Trophoblast cell (in vitro differentiated cells and primary cell): Measurements from ENCODE around the gene ITM2B.

Experiments
- DNase-seq, 2 donors: peaks; one replicate each; pipeline ENCODE4 v3.0.0-alpha.2; 2016
- H2AFZ ChIP-seq: 2 replicates; pipeline ENCODE4 v1.6.1; 2013; ENCODE audit warnings: low read length, moderate library complexity, mild to moderate bottlenecking; ENCODE audit not compliant: insufficient read depth, poor library complexity
- H2AK5ac ChIP-seq: 2 replicates; pipeline ENCODE4 v1.6.1; 2013; ENCODE audit warnings: mild to moderate bottlenecking, low read length
- H2BK120ac ChIP-seq: 2 replicates; pipeline ENCODE4 v1.6.1; 2013; ENCODE audit warnings: low read length, mild to moderate bottlenecking, moderate library complexity; ENCODE audit not compliant: insufficient read depth, poor library complexity
- H2BK12ac ChIP-seq: 2 replicates; pipeline ENCODE4 v1.6.1; 2013; ENCODE audit warnings: mild to moderate bottlenecking, low read length, moderate library complexity
- H2BK5ac ChIP-seq: 2 replicates; pipeline ENCODE4 v1.6.1; 2013; ENCODE audit warnings: low read length, low read depth, moderate library complexity, mild to moderate bottlenecking; ENCODE audit not compliant: poor library complexity
- H3K14ac ChIP-seq: 2 replicates; pipeline ENCODE4 v1.6.1; 2013; ENCODE audit warnings: mild to moderate bottlenecking, low read length
- H3K18ac ChIP-seq: 2 replicates; pipeline ENCODE4 v1.6.1; 2013; ENCODE audit warnings: mild to moderate bottlenecking, low read length
- H3K23ac ChIP-seq: 2 replicates; pipeline ENCODE4 v1.6.1; 2013; ENCODE audit warnings: low read length
- H3K27ac ChIP-seq: 2 replicates; pipeline ENCODE4 v1.5.1; 2013; ENCODE audit warnings: low read depth, mild to moderate bottlenecking, inconsistent platforms, low read length, moderate library complexity
- H3K27me3 ChIP-seq: 2 replicates; pipeline ENCODE4 v1.6.1; 2013; ENCODE audit warnings: inconsistent platforms, mild to moderate bottlenecking, low read length, moderate library complexity; ENCODE audit not compliant: insufficient read depth
- H3K36me3 ChIP-seq, 2 experiments: 1 replicate in 1 of 2; 2 replicates in 1 of 2; pipeline ENCODE4 v1.6.1; 2013; ENCODE audit warnings: low read length in 2 of 2, mild to moderate bottlenecking in 2 of 2, moderate library complexity in 1 of 2; ENCODE audit not compliant: insufficient read depth in 2 of 2, control insufficient read depth in 1 of 2
- H3K4ac ChIP-seq: 2 replicates; pipeline ENCODE4 v1.6.1; 2013; ENCODE audit warnings: low read depth, mild to moderate bottlenecking, low read length, moderate library complexity
- H3K4me1 ChIP-seq, 2 experiments: 1 replicate in 1 of 2; 2 replicates in 1 of 2; pipeline ENCODE4 v1.6.1; 2013; ENCODE audit warnings: low read length in 2 of 2, mild to moderate bottlenecking in 2 of 2, moderate library complexity in 1 of 2; ENCODE audit not compliant: insufficient read depth in 2 of 2, control insufficient read depth in 1 of 2
- H3K4me2 ChIP-seq: 2 replicates; pipeline ENCODE4 v1.6.1; 2013; ENCODE audit warnings: inconsistent platforms, mild to moderate bottlenecking, low read length, moderate library complexity
- H3K4me3 ChIP-seq: 2 replicates; pipeline ENCODE4 v1.5.1; 2013; ENCODE audit warnings: mild to moderate bottlenecking, low read depth, low read length, inconsistent platforms
- H3K79me1 ChIP-seq: one replicate; pipeline ENCODE4 v1.6.1; 2013; ENCODE audit warnings: low read length
- H3K79me2 ChIP-seq: 2 replicates; pipeline ENCODE4 v1.6.1; 2013; ENCODE audit warnings: low read length, mild to moderate bottlenecking; ENCODE audit not compliant: control insufficient read depth, insufficient read depth, poor library complexity
- H3K9ac ChIP-seq: 2 replicates; pipeline ENCODE4 v1.6.1; 2013; ENCODE audit warnings: mild to moderate bottlenecking, low read length
- H3K9me3 ChIP-seq: 2 replicates; pipeline ENCODE4 v1.6.1; 2013; ENCODE audit warnings: low read depth, mild to moderate bottlenecking, control low read depth, inconsistent platforms, low read length; ENCODE audit not compliant: insufficient read depth
- H4K12ac ChIP-seq: 2 replicates; pipeline ENCODE4 v1.6.1; 2013; ENCODE audit warnings: low read depth, mild to moderate bottlenecking, low read length, moderate library complexity
- H4K8ac ChIP-seq: 2 replicates; pipeline ENCODE4 v1.6.1; 2013; ENCODE audit warnings: low read depth, mild to moderate bottlenecking, low read length, moderate library complexity
- H4K91ac ChIP-seq: one replicate; pipeline ENCODE4 v1.6.1; 2013; ENCODE audit warnings: low read depth, mild to moderate bottlenecking, low read length, moderate library complexity
- WGBS: extraction: QIAGEN DNeasy Blood & Tissue Kit; methylation state at CpG from one replicate; pipeline ENCODE4 v1.1.7; 2013; ENCODE audit warnings: missing lambda C conversion rate; ENCODE audit not compliant: insufficient read length, insufficient coverage; ENCODE audit errors: extremely low coverage; 5-methylcytosine and 5-hydroxymethylcytosine counted together

The ITM2B gene

DNA sequence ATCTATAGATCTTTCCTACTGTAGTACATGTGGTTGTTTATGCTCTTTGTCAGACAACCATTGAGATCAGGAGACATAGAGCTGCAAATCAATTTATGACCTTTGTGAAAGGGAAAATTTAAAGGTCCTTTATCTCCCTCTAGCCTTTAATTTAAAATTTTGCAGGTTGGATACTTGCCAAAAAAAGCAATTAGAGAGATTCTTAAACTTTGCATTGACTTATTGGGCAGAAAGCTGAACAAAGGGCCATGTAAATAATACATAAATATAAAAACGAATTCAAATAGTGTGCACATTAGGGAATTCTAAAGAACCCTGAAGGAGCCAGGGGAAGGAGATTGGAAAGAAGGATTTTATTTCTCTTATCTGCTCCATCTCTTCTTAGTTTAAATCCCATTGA, 48.5 kb downstream of the ITM2B start:
- H3K23ac ChIP-seq, result no peak overlapping the region
- H3K79me1 ChIP-seq, result no peaks in the 10 kb centered on the region
- H4K12ac ChIP-seq, result no peak overlapping the region
- no peak overlapping the region for H4K8ac ChIP-seq
- no peak overlapping the region for H2AK5ac ChIP-seq
- no peaks in the 10 kb centered on the region for H3K79me2 ChIP-seq
- H3K4me1 ChIP-seq, result no peaks in the 10 kb centered on the region
- H2BK5ac ChIP-seq, result no peak overlapping the region
- H3K4ac ChIP-seq, result no peak overlapping the region
- H3K4me3 ChIP-seq, result no peak overlapping the region
- H3K9me3 ChIP-seq, result no peaks in the 10 kb centered on the region
- H3K14ac ChIP-seq, result no peak overlapping the region
- no peak overlapping the region for H3K4me2 ChIP-seq
- WGBS, result no CpG with 5 or more reads among the region's 1 CpG
- H3K27ac ChIP-seq, result no peak overlapping the region
- no peak overlapping the region for H3K9ac ChIP-seq
- no peak overlapping the region for H2BK120ac ChIP-seq
- H3K27me3 ChIP-seq, result no peaks in the 10 kb centered on the region
- H3K18ac ChIP-seq, result no peak overlapping the region
- no peak overlapping the region for H2BK12ac ChIP-seq
- H4K91ac ChIP-seq, result no peak overlapping the region
- no peak overlapping the region for H2AFZ ChIP-seq
- H3K36me3 ChIP-seq, result no peaks in the 10 kb centered on the region
- DNase-seq, result no peak

DNA sequence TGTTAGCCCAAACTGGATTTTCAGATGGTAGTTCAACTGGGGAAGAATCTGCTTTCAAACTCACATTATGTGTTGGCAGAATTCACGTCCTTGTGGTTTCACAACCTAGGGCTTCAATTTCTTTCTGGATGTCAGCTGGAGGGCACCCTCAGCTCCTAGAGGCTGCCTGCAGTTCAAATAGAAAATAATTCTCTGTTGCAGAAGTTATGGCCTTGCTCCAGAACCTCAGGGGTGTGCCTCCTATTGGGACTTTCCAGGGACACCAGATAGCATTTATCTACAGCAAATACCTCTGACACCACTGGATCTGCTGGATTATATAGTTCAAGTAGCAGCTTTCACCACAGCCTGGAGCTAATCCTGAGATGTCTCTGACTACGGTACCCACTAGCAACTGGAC, 58.7 kb downstream of the ITM2B start:
- no peak overlapping the region for H2BK12ac ChIP-seq
- WGBS, result no CpG with 5 or more reads among the region's 2 CpGs
- H3K4me2 ChIP-seq, result no peak overlapping the region
- no peak overlapping the region for H3K23ac ChIP-seq
- no peak overlapping the region for H4K8ac ChIP-seq
- no peak overlapping the region for H3K4ac ChIP-seq
- no peaks in the 10 kb centered on the region for H3K79me2 ChIP-seq
- peak overlapping the region; percentile 34 for H3K9ac ChIP-seq
- no peak overlapping the region for H3K18ac ChIP-seq
- no peak overlapping the region for H3K27ac ChIP-seq
- no peaks in the 10 kb centered on the region for H3K9me3 ChIP-seq
- no peak overlapping the region for H3K14ac ChIP-seq
- H3K27me3 ChIP-seq, result no peaks in the 10 kb centered on the region
- no peak overlapping the region for H2BK120ac ChIP-seq
- H4K91ac ChIP-seq, result no peak overlapping the region
- no peak overlapping the region for H2AFZ ChIP-seq
- no peak overlapping the region for H2BK5ac ChIP-seq
- no peaks in the 10 kb centered on the region for H3K79me1 ChIP-seq
- no peaks in the 10 kb centered on the region for H3K36me3 ChIP-seq
- H3K4me3 ChIP-seq, result no peak overlapping the region
- no peak for DNase-seq
- no peaks in the 10 kb centered on the region for H3K4me1 ChIP-seq
- no peak overlapping the region for H4K12ac ChIP-seq
- H2AK5ac ChIP-seq, result no peak overlapping the region

DNA sequence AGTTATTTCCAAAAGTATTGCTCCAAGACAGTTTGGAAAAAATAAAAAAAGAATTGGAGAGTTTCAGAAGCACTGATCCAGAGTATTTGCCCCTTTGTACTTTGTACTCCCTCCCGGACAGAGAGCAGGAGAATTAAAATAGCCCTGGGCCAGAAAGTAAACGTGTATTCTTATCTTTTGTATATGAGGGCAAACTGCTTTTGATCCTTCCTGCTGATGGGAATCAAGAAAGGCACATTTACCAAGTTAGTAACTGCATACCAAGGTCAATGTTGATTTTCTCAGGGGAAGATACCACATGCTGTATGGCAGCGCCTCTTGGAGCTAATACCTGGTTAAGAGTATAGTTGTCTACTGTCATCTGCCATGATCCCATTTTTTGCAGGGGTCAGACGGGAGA, 59.6 kb downstream of the ITM2B start:
- Histone ChIP-seq H3K23ac (no peak overlapping the region), H3K4ac (no peak overlapping the region), H2BK5ac (no peak overlapping the region), H2AFZ (no peak overlapping the region), H4K8ac (no peak overlapping the region), H2AK5ac (no peak overlapping the region), H2BK12ac (no peak overlapping the region), H3K4me1 (peaks cover 0 to 3% of the 10 kb centered on the region in 2 experiments), H3K79me1 (peaks cover under 1% of the 10 kb centered on the region), H3K27me3 (no peaks in the 10 kb centered on the region), H3K4me3 (no peak overlapping the region), H3K14ac (no peak overlapping the region), H4K12ac (no peak overlapping the region), H3K18ac (no peak overlapping the region), H3K4me2 (no peak overlapping the region), H4K91ac (no peak overlapping the region), H3K9me3 (no peaks in the 10 kb centered on the region), H3K36me3 (no peaks in the 10 kb centered on the region), H2BK120ac (no peak overlapping the region), H3K79me2 (no peaks in the 10 kb centered on the region), H3K9ac (no peak overlapping the region), H3K27ac (no peak overlapping the region)
- DNase-seq, result peak; percentile 51 to 86
- no CpG with 5 or more reads among the region's 4 CpGs for WGBS

DNA sequence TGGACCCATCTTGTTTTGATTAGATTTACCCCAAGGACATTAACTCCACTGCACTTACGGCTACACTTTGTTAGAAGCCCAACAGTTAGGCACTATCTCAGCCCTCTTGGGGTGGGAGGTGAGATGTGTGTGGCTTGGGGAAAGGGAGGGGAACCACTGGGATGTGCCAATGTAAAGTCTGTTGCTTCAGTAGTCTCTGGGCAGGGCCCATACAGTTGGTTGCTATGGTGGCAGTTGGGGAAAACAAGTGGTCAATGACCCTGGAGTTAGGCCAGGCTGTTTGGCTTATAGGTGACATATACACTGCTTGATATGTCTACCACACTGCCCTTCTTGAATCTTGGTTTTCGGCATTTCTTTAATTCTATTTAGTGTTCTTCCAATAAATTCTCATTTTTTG, 61.6 kb downstream of the ITM2B start:
- Histone ChIP-seq H3K4me1 (peaks cover 0 to 4% of the 10 kb centered on the region in 2 experiments), H3K4me2 (no peak overlapping the region), H2BK5ac (no peak overlapping the region), H3K79me2 (no peaks in the 10 kb centered on the region), H3K79me1 (peaks cover 2% of the 10 kb centered on the region), H3K14ac (no peak overlapping the region), H3K27me3 (no peaks in the 10 kb centered on the region), H3K4me3 (no peak overlapping the region), H3K9ac (no peak overlapping the region), H3K4ac (no peak overlapping the region), H3K18ac (no peak overlapping the region), H4K12ac (no peak overlapping the region), H3K36me3 (no peaks in the 10 kb centered on the region), H2AK5ac (no peak overlapping the region), H4K8ac (no peak overlapping the region), H3K23ac (no peak overlapping the region), H2BK12ac (no peak overlapping the region), H4K91ac (no peak overlapping the region), H3K27ac (no peak overlapping the region), H2BK120ac (no peak overlapping the region), H2AFZ (no peak overlapping the region), H3K9me3 (no peaks in the 10 kb centered on the region)
- no CpG with 5 or more reads among the region's 2 CpGs for WGBS
- no peak for DNase-seq
